ENCODE data around the gene PPP1CB. TPM values are rescaled to one million over a fixed set of nuclear protein-coding genes. Genes with fewer than 3 reads are reported as not detected.
"Not testable (repeated sequence)": the region's sequence is repeated elsewhere in the genome, so short reads cannot be mapped to it uniquely, and the experiment has no call there.

Gene PPP1CB
- total RNA-seq, 2 donors from 2014 or later, result 283 to 395 TPM

DNA sequence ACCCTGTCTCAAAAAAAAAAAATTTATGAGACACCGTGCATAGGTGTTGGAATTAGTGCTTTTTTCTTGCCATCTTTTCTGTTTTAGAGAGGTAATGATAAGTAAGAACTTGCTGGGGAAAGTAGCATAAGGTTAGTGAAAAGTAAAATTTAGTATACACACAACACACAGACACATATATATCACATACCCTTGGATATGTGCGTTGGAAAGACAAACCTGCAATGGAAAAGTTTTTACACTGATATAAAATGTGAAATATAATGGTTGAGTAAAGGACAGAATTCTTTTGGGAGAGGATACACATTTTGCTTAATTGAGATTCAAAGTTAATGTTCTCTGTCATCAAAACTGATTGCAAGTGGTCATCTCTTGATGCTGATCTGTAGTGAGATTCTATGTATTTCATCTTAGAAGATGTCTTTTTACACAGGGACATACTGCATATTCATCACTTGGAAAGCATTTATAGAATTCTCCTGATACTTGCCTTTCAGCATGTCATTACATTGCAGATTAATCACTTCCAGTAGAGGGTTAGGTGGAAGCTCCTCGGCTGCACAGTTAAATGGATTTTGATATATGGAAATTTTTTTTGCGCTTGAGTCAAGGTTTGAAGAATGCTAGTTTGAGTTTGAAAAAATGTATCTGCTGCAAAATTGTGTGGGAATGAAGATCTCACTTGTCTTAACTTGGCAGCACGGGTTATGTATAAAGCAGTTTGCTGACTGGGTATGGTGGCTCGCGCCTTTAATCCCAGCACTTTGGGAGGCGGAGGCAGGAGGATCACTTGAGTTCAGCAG, 13.5 kb downstream of the PPP1CB start:
- ATAC-seq, result no peak
- no peak for DNase-seq
- intact Hi-C loops (cut with DNase I, micrococcal nuclease), result loop anchor here in 1 of 2 donors (10.0 kb wide), 1 partner anchor 190 kb away; no protein-coding TSS in a partner anchor

DNA sequence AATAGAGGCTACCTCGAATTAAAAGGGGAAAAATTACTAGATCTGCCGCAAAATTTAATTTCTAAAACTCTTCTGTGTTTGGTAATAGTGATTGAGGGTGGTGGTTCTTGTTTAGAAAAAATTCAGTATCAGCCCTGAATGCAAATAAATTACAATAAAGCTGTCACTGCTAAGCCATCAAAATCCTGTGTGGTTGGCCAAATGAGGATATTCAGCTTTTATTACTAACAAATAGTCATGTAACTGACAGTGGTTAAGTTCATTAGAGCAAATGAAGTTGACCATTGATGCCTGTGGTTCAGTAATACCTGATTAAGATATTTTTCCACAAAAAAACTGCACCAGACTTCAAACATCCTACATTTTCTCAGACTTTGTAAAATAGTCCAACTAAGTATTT, 14.4 kb downstream of the PPP1CB start:
- DNase-seq (no peak), ATAC-seq (no peak)
- intact Hi-C loops (cut with DNase I, micrococcal nuclease), result loop anchor here in 1 of 2 donors (10.0 kb wide), 1 partner anchor 191 kb away; no protein-coding TSS in a partner anchor

GRCh38 chr2:28767337-28767736, 15.7 kb downstream of the PPP1CB start:
- ATAC-seq (peak; percentile 90), DNase-seq (peak in 1 of 2 donors; percentile 47)
- intact Hi-C loops (cut with DNase I, micrococcal nuclease), result loop anchor here in 1 of 2 donors (10.0 kb wide), 1 partner anchor 193 kb away; no protein-coding TSS in a partner anchor

GRCh38 chr2:28768422-28768821, 16.8 kb downstream of the PPP1CB start:
- intact Hi-C loops (cut with DNase I, micrococcal nuclease), result loop anchor here in 1 of 2 donors (10.0 kb wide), 1 partner anchor 194 kb away; no protein-coding TSS in a partner anchor
- no peak for DNase-seq

DNA sequence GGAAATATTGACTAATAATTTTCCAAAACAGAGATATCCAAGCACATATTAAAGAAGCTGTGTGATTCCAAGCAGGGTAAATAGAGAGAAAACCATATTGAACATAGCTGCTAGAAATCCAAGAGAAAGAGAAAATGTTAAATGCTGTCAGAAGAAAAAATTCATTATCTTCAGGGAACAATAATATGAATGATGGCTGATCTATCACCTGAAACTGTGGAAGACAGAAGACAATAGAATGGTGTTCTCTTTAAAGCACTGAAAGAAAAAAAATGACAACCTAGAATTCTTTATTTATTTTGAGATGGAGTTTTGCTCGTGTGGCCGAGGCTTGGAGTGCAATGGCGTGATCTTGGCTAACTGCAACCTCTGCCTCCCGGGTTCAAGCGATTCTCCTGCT, 17.3 kb downstream of the PPP1CB start:
- intact Hi-C loops (cut with DNase I, micrococcal nuclease), result loop anchor here in 1 of 2 donors (10.0 kb wide), 1 partner anchor 194 kb away; no protein-coding TSS in a partner anchor
- no peak for DNase-seq

More at GRCh38 chr2:28768422-28768821, 16.8 kb downstream of the PPP1CB start:
- ATAC-seq, result no peak

GRCh38 chr2:28772351-28772750, 20.7 kb downstream of the PPP1CB start:
- ATAC-seq (no peak), DNase-seq (no peak)
- intact Hi-C loops (cut with DNase I, micrococcal nuclease), result no loop called here

More for the DNA sequence above, 17.3 kb downstream of the PPP1CB start:
- ATAC-seq, result no peak

DNA sequence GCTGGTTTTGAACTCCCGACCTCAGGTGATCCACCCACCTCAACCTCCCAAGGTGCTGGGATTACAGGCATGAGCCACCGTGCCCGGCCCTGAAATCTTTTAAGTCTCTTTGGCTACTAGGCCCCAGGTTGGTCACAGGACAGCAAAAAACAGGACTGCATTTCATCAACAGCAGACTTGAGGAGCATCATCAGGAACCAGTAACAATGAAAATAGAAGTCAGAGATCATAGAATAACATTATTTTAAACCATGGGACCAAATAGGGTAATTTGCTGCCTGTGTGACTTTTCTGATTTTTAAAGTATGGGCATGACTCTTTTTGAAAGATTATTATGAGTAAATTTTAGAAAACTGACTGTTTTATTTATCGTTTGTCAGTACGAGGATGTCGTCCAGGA, 24.8 kb downstream of the PPP1CB start:
- ATAC-seq, result no peak
- DNase-seq, result no peak
- intact Hi-C loops (cut with DNase I, micrococcal nuclease), result no loop called here

DNA sequence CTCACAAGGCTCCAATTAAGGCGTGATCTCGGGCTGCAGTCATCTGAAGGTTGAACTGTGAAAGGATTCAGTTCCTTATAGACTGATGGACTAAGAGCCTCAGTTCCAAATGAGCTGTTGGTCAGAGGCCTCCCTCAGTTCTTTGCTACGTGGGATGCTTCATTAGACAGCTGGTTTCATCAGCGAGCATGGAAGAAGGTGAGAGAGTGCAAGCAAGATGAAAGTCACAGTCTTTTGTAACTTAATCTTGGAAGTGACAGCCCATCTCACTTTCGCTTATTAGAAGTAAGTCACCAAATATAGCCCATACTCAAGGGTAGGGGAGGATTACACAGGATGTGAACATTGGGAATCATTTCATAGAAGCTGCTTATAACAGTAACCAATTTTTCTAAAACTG, 26.8 kb downstream of the PPP1CB start:
- intact Hi-C loops (cut with DNase I, micrococcal nuclease), result no loop called here
- no peak for ATAC-seq
- DNase-seq, result no peak

DNA sequence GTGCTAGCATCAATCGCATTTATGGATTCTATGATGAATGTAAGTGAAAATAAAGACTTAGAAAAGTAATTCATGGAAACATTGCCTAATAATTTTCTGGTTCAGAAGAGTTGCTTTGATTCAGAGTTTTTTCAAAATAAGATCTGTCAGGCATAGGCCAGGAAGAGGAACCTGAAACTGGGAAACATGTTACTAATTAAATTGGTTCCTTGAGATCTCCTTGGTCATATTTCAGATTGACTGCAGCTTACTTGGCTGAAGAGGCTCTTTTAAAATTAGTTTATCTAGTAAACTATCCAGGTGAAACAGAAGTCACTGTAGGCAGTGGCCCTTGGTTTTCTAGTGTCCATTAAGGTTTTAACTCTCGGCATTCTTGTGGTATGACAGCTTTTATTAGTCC, 27.4 kb downstream of the PPP1CB start:
- no peak for DNase-seq
- intact Hi-C loops (cut with DNase I, micrococcal nuclease), result no loop called here
- ATAC-seq, result no peak

- ATAC-seq, result no peak
- DNase-seq, result no peak
- intact Hi-C loops (cut with DNase I, micrococcal nuclease), result no loop called here
Observed at GRCh38 chr2:28780496-28780895, 28.9 kb downstream of the PPP1CB start.

DNA sequence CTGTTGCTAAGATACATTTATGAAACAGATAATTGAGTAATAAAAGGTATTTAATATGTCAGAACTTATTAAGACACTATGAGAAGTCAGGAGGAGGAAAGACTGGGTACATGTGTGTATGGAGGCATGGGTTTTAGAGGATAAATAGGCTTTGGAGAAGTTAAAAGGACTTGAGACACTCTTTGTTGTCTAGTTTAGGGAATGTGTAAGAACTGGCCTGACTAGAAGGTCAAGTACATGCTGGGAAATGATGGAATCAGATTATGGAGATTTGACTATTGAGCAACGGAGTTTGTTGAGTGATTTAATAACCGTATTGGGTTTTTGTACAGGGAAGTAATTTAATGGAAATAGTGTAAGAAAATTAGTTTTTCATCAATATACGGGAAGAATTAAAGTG, 30.8 kb downstream of the PPP1CB start:
- no peak for DNase-seq
- intact Hi-C loops (cut with DNase I, micrococcal nuclease), result no loop called here
- ATAC-seq, result no peak

- intact Hi-C loops (cut with DNase I, micrococcal nuclease); ATAC-seq; DNase-seq: not testable (repeated sequence)
Observed at GRCh38 chr2:28784570-28784969, 32.9 kb downstream of the PPP1CB start.

GRCh38 chr2:28796620-28797019, 45.0 kb downstream of the PPP1CB start:
- intact Hi-C loops (cut with DNase I, micrococcal nuclease), result no loop called here
- ATAC-seq (no peak), DNase-seq (no peak)

GRCh38 chr2:28801726-28802125, 50.1 kb downstream of the PPP1CB start:
- DNase-seq, result no peak
- intact Hi-C loops (cut with DNase I, micrococcal nuclease), result no loop called here
- no peak for ATAC-seq

DNA sequence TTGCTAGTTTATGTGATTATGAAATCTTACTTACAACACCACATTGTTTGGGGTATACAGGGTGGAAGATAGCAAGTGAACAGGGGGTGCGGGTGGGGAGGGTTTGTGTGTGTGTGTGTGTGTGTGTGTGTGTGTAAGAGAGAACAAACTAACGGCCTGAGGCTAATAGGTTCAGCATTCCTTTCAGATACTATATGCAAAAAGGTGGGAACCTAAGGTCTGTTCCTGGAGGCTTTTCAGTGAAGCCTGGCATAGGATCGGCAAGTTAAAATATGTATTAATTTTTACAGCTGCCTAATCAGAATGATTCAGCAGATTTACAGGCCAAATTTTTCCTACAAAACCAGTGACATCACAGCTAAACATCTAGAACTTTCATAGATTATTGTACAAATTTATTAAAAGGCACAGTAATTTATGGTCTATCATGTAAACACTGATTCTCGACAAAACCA, 51.4 kb downstream of the PPP1CB start:
- DNase-seq, result no peak
- peak; percentile 7 for ATAC-seq
- intact Hi-C loops (cut with DNase I, micrococcal nuclease), result no loop called here

DNA sequence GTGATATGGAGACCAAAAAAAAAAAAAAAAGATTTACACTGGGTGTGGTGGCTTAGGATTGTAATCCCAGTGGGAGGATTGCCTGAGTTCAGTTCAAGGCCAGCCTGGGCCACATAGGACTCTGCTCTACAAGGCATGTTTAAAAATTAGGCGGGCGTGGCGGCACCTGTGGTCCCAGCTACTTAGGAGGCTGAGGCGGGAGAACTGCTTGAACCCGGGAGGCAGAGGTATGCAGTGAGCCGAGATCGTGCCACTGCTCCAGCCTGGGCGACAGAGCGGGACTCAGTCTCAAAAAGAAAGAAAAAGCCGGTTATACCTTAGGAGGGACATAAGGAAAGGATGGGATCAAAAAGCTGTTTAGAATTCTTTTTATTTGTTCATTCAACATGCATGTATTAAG, 58.3 kb downstream of the PPP1CB start:
- intact Hi-C loops (cut with DNase I, micrococcal nuclease), result no loop called here
- DNase-seq (peak in 1 of 2 donors; percentile 15), ATAC-seq (peak; percentile 45)

- intact Hi-C loops (cut with DNase I, micrococcal nuclease), result no loop called here
- ATAC-seq, result peak; percentile 92
- DNase-seq, result peak; percentile 68 to 79
Observed at GRCh38 chr2:28810384-28811285, 59.0 kb downstream of the PPP1CB start, which contains the start of gene SPDYA. Gene SPDYA (plus strand): TSS chr2:28810834. CDS start chr2:28816015, 5,181 bp downstream.

DNA sequence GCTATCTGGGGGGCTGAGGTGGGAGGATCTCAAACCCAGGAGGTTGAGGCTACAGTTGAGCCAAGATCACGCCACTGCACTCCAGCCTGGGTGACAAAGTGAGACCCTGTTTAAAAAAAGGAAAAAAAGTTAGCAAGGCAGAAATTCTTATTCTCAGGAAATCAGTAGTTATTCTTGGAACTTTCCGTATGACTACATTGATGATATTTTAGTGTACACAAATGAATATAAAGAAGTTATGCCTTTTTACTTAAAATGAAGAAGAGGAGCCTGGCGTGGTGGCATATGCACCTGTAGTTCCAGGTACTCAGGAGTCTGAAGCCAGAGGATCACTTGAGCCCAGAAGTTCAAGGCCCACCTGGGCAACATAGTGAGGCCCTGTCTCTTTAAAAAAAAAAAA, 66.4 kb downstream of the PPP1CB start:
- intact Hi-C loops (cut with DNase I, micrococcal nuclease), result no loop called here
- DNase-seq, result no peak

GRCh38 chr2:28821295-28821958, 69.8 kb downstream of the PPP1CB start:
- intact Hi-C loops (cut with DNase I, micrococcal nuclease), result loop anchor here in 1 of 2 donors (5.0 kb wide), 1 partner anchor 376 kb away; no protein-coding TSS in a partner anchor
- ATAC-seq, result peak; percentile 85

More for the DNA sequence above, 66.4 kb downstream of the PPP1CB start:
- no peak for ATAC-seq

More at GRCh38 chr2:28821295-28821958, 69.8 kb downstream of the PPP1CB start:
- peak; percentile 30 to 45 for DNase-seq
